ENCODE data around the gene PLAC1.

PLAC1 gene

GRCh38 chrX:134580907-134581306 lies 77.4 kb downstream of the PLAC1 start:
- TF ChIP-seq CTCF (conservative IDR thresholded peaks at IDR 0.05) = no peak
- no peak overlapping the region for H3K27ac ChIP-seq

GRCh38 chrX:134573683-134574035 lies 84.6 kb downstream of the PLAC1 start:
- no peak for TF ChIP-seq CTCF (conservative IDR thresholded peaks at IDR 0.05)
- no peak overlapping the region for H3K27ac ChIP-seq

GRCh38 chrX:134572816-134573682 lies 85.2 kb downstream of the PLAC1 start:
- no peak for TF ChIP-seq CTCF (conservative IDR thresholded peaks at IDR 0.05)
- H3K27ac ChIP-seq = no peak overlapping the region

GRCh38 chrX:134571796-134572195 lies 86.5 kb downstream of the PLAC1 start:
- no peak for TF ChIP-seq CTCF (conservative IDR thresholded peaks at IDR 0.05)
- H3K27ac ChIP-seq = no peak overlapping the region

- TF ChIP-seq CTCF (conservative IDR thresholded peaks at IDR 0.05) = no peak
- no peak overlapping the region for H3K27ac ChIP-seq
These were observed 87.4 kb downstream of the PLAC1 start for GRCh38 chrX:134570899-134571298.

- TF ChIP-seq CTCF (conservative IDR thresholded peaks at IDR 0.05) = no peak
- no peak overlapping the region for H3K27ac ChIP-seq
These were observed 87.8 kb downstream of the PLAC1 start for GRCh38 chrX:134570509-134570846.

- TF ChIP-seq CTCF (conservative IDR thresholded peaks at IDR 0.05) = no peak
- H3K27ac ChIP-seq = no peak overlapping the region
These were observed 89.0 kb downstream of the PLAC1 start for GRCh38 chrX:134569306-134569705.
